Gastrocnemius medialis (tissue), 4 donors: ENCODE measurements around the gene WDR18.

ENCODE experiments used
- CTCF ChIP-seq, 5 experiments: fragments of 450-650 bp in 3 of 5; fragments of 200-600 bp in 2 of 5; sonication (generic) in 2 of 5; IDR thresholded peaks in 4 of 5; conservative IDR thresholded peaks in 1 of 5; 1 replicate in 4 of 5; 2 replicates in 1 of 5; pipeline ENCODE4 v1.5.1; 2016 to 2019; ENCODE audit warnings: antibody characterized with exemption in 5 of 5, mild to moderate bottlenecking in 3 of 5, moderate library complexity in 3 of 5
- POLR2A ChIP-seq, 2 donors: fragments of 450-650 bp; IDR thresholded peaks; one replicate each; pipeline ENCODE4 v1.6.1; 2017; ENCODE audit warnings: antibody characterized with exemption in 2 of 2, mild to moderate bottlenecking in 2 of 2, moderate library complexity in 2 of 2

GRCh38 chr19:947707-948539 is 36.2 kb upstream of the WDR18 start:
- TF ChIP-seq CTCF (IDR thresholded peaks at IDR 0.05 in 4 of 5, conservative IDR thresholded peaks at IDR 0.05 in 1 of 5): no peak
- no peak for TF ChIP-seq POLR2A (IDR thresholded peaks at IDR 0.05)
